Dermis blood vessel endothelial cell (primary cell): ENCODE results near the gene FUBP3. TPM values are rescaled to one million over a fixed set of nuclear protein-coding genes. Genes with fewer than 3 reads are reported as not detected.

Source experiments
- DNase-seq: peaks from one replicate; pipeline ENCODE4 v3.0.0; 2010
- total RNA-seq: library from RNA; depleted of rRNA; stranded (reverse); fragments of >200 nt; gene quantifications from 2 replicates; pipeline ENCODE4 v1.2.3, GENCODE V29; 2014

Gene FUBP3
- total RNA-seq, 1 donor from 2014 or later = 27.4 TPM

DNA sequence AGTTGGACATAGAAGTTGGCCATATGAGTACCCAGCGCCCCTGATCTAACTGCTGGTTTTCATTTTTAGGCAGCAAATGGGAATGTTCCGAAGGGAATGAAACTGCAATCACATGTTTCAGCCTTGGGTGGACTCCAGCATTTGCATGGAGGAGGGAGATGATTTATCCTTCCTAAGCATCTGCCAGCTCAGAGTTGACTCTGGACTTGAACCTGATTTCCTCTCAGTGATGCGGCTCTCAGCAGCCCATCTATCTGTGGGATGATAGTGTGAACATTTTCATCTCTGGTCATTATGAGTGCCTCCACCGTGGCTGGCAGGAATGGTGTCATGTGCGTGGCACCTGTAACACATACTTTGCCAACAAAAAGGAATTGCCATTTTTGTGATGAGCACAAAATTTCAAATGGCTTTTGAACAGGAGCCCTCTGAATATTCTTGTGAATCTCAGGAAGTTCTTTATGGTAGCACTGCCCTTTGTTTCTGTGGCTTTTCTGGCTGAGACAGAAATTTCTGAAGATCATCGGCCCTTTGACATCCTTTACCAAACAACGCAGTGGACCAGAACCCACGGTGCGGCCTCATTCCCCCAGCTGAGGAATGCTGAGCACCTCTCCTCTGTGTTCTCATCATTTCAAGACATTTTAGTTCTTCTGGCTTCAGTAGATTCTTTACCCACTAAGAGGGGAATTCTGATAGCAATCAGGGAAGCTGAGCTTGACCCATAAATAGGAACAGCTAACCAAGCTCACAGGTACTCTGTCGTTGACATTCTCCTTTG is 28.5 kb downstream of the FUBP3 start:
- no peak for DNase-seq

GRCh38 chr9:130608554-130609134 is 29.3 kb downstream of the FUBP3 start:
- no peak for DNase-seq

DNA sequence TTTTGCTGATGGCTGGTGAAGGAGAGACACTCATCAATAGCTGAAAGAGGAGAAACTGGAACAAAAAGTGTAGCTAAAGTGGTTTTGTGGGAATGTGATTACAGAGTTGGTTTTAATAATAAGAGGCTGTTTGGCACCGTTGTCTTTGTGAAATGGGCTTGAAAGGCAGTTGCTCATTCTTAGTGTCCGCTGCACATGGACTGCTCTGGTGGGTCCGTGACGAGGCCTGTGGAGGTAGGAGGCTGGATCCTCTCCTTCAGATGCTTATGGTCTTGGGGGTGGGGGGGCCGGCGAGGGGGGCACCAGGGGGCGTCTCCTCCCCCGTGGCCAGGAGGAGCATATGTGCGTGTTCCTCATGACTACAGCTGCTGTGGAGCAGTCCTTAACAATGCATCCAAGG is 29.8 kb downstream of the FUBP3 start:
- DNase-seq = no peak

GRCh38 chr9:130610862-130611707 is 31.7 kb downstream of the FUBP3 start:
- DNase-seq = no peak

DNA sequence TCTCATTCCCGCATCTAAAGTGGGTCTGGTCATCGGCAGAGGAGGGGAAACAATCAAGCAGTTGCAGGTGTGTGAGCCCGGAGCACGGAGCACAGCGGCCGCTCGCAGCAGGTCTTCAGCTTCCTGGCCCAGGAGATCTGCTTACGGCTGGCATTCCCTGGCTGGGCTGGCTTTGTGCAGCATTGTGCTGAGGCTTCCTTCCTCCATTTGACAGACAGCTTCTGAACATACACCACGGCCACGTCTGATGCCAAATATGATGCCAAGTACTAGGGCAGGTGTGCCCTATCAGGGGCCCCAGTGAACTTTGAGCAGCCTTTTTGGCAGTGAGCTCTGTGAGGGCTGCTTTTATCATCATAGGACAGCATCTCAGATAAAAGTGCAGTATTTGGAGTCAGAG is 37.1 kb downstream of the FUBP3 start:
- no peak for DNase-seq

GRCh38 chr9:130623466-130623865 is 44.1 kb downstream of the FUBP3 start:
- DNase-seq = no peak

DNA sequence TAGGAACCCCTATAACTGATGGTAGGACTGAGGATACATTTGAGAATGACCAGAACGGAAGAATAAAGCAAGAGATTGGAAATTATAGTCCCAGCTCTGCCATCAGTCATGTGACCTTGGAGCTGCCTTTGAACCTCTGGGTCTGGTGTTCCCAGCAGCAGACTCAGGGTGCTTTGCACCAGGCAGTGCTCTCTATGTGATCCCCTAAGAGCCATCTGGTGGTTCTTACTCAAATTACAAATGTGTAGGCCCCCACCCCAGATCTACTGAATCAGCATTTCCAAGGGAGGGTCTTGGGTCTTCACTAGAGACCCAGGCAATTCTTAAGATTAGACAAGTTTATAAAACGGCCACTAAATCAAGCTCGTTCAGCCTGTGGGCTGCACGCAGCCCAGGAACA is 44.8 kb downstream of the FUBP3 start:
- DNase-seq = no peak

- peak; percentile 10 for DNase-seq
Measured at GRCh38 chr9:130626249-130626996, 47.0 kb downstream of the FUBP3 start.

- DNase-seq = no peak
Measured at GRCh38 chr9:130627051-130627450, 47.7 kb downstream of the FUBP3 start.

DNA sequence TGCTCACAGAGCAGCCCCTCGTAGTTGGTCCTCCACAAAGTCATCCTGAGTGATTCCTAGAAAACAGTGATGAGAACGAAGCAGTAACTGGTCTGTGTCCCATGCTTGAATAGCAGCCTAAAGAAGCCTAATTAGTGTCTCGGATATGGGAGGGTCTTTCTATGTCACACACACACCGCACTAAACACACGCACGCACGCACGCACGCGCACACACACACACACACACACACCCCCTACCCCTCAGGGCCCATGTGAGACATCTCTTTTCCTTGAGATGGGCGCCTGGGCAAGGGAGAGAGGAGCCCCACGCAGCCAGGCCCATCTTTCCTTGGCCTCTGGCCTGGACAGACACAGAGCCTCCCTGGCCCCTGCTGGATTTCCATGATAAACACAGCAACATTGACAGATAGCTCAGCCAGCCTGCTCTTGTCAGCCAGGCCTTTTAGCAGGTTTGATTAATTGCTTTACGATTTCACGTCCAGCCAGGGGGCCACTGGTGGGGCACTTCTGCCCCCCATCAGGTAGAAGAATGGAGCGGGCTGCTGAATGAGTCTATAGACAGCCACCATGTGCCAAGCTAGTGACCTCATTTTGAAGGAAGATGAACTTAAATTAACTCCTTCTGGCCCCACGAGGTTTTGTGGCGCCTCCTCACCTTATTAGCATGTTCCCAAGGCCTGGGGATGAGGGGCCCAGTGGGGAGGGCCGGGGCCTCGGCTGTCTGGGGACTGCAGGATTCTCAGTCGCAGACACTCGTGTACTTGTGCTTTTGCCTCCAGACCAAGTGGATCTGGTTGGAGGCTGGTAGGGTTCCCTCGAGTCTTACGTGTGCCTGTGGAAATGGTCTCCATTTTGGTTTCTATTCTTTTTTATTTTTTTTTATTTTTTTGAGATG is 48.8 kb downstream of the FUBP3 start:
- DNase-seq = no peak

GRCh38 chr9:130629443-130630070 is 50.2 kb downstream of the FUBP3 start:
- no peak for DNase-seq

DNA sequence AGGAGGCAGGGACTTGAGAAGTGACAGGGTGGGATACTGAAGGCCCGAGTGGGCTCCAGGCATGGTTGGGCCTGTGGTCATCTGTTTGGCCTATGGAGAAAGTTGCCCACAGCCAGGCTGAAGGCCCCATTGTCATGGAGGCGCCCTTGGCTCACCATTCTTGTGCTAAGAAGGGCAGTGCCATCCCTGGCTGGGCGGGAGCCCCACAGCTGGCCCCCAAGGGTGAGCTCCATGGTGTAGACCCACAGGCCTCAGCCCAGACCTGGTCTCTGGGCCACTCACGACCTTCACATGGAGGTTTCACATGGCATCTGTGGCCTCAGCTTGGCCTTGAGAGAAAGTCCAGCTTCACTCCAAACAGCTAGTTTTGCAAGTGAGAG is 50.7 kb downstream of the FUBP3 start:
- no peak for DNase-seq

GRCh38 chr9:130630506-130631330 is 51.3 kb downstream of the FUBP3 start:
- DNase-seq = no peak

DNA sequence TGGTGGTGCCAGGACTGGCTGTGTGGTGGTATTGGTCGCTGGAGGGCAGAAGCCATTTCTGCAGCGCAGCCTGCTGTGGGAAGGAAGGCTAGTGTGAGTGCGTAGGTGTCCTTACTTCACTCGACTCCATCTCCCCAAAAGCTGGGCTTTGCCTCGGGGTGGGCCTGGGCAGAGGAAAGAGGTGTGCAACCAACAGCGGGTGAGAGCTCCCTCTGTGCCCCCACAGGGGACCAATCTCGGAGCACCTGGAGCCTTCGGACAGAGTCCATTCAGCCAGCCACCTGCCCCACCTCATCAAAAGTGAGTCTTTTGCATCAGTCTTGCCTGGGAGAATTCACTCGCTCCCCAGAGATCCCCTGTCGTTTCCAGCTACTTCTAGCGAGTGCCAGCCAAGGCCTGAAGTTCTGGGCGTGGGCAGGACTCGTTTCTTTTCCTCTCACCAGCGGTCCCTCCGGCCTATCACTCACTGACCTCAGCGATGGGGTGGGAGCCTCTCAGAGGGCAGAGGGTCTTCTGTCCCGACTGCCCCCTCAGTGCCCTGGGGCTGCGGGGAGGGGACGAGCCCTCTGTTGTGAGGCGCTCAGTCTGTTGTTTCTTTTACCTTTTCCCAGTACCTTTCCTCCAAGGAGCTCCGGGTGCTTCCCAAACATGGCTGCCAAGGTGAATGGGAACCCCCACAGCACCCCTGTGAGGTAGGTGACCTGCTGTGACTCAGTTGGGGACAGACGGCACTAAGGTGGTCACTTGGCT is 52.1 kb downstream of the FUBP3 start:
- no peak for DNase-seq

GRCh38 chr9:130632081-130632710 is 52.8 kb downstream of the FUBP3 start:
- no peak for DNase-seq

GRCh38 chr9:130632841-130633240 is 53.5 kb downstream of the FUBP3 start:
- DNase-seq = no peak

GRCh38 chr9:130633336-130634190 is 54.2 kb downstream of the FUBP3 start:
- DNase-seq = no peak

GRCh38 chr9:130634191-130634768 is 54.9 kb downstream of the FUBP3 start:
- DNase-seq = no peak
